GM23338 (cell line): ENCODE measurements around the gene CPAMD8. TPM values are rescaled to one million over a fixed set of nuclear protein-coding genes. Genes with fewer than 3 reads are reported as not detected.

ENCODE experiments used
- ATAC-seq: fragments of 200-7000 bp; cut with Tn5 transposase; 3 replicates; pipeline ENCODE4 v1.9.1; 2020
- DNase-seq: peaks from one replicate; pipeline ENCODE4 v3.0.0-alpha.2; 2015; ENCODE audit warnings: low spot score
- H2AFZ ChIP-seq: fragments of 200-600 bp; sonication (generic); 2 replicates; pipeline ENCODE4 v1.8.0; 2016; ENCODE audit warnings: antibody characterized with exemption, mild to moderate bottlenecking, moderate library complexity
- H3F3A ChIP-seq: fragments of 200-600 bp; sonication (generic); replicated peaks from 2 replicates; pipeline ENCODE4 v1.8.0; 2017; ENCODE audit warnings: antibody characterized with exemption, mixed run types, low read depth
- H3K27ac ChIP-seq: fragments of 200-600 bp; sonication (generic); 2 replicates; pipeline ENCODE4 v1.6.1; 2016; ENCODE audit warnings: low read depth
- H3K27me3 ChIP-seq: fragments of 200-600 bp; sonication (generic); 2 replicates; pipeline ENCODE4 v1.8.0; 2016; ENCODE audit warnings: mild to moderate bottlenecking, mixed run types, moderate library complexity; ENCODE audit not compliant: insufficient read depth
- H3K36me3 ChIP-seq: fragments of 200-600 bp; sonication (generic); 2 replicates; pipeline ENCODE4 v1.8.0; 2016; ENCODE audit warnings: mild to moderate bottlenecking; ENCODE audit not compliant: insufficient read depth
- H3K4me1 ChIP-seq: fragments of 200-600 bp; sonication (generic); 2 replicates; pipeline ENCODE4 v1.8.0; 2016; ENCODE audit warnings: mild to moderate bottlenecking, moderate library complexity; ENCODE audit not compliant: insufficient read depth
- H3K4me2 ChIP-seq: fragments of 200-600 bp; sonication (generic); 2 replicates; pipeline ENCODE4 v1.7.1; 2017; ENCODE audit warnings: mixed run types
- H3K4me3 ChIP-seq: fragments of 200-600 bp; sonication (generic); 2 replicates; pipeline ENCODE4 v1.6.1; 2016; ENCODE audit warnings: mixed run types
- H3K79me2 ChIP-seq: fragments of 200-600 bp; sonication (generic); replicated peaks from 2 replicates; pipeline ENCODE4 v1.8.0; 2017; ENCODE audit warnings: mild to moderate bottlenecking; ENCODE audit not compliant: insufficient read depth
- H3K9me2 ChIP-seq: fragments of 200-600 bp; sonication (generic); 2 replicates; pipeline ENCODE4 v1.8.0; 2017; ENCODE audit not compliant: insufficient read depth
- H4K20me1 ChIP-seq: fragments of 200-600 bp; sonication (generic); replicated peaks from 2 replicates; pipeline ENCODE4 v1.8.0; 2017; ENCODE audit warnings: mild to moderate bottlenecking; ENCODE audit not compliant: insufficient read depth
- H3K27ac Mint-ChIP-seq: 2 replicates; pipeline ENCODE4 v1.8.0; 2020; ENCODE audit warnings: inconsistent platforms, mild to moderate bottlenecking, moderate library complexity, mixed read lengths
- H3K27me3 Mint-ChIP-seq: 3 replicates; pipeline ENCODE4 v1.8.0; 2022; ENCODE audit warnings: low read depth, mild to moderate bottlenecking, moderate library complexity, mixed read lengths, inconsistent platforms; ENCODE audit not compliant: insufficient read depth, poor library complexity
- H3K36me3 Mint-ChIP-seq: 3 replicates; pipeline ENCODE4 v1.8.0; 2021; ENCODE audit warnings: low read depth, mild to moderate bottlenecking, inconsistent platforms, moderate library complexity, mixed read lengths
- H3K4me1 Mint-ChIP-seq: 3 replicates; pipeline ENCODE4 v1.8.0; 2020; ENCODE audit warnings: mild to moderate bottlenecking, inconsistent platforms, mixed read lengths
- H3K4me3 Mint-ChIP-seq: 3 replicates; pipeline ENCODE4 v1.8.0; 2021; ENCODE audit warnings: moderate library complexity, mild to moderate bottlenecking, inconsistent platforms, mixed read lengths
- H3K9me3 Mint-ChIP-seq: 3 replicates; pipeline ENCODE4 v1.8.0; 2020; ENCODE audit warnings: moderate library complexity, mild to moderate bottlenecking, inconsistent platforms, mixed read lengths
- CREB1 ChIP-seq: fragments of 250-450 bp; sonication (Bioruptor Pico); IDR thresholded peaks from 2 replicates; pipeline ENCODE4 v1.5.0; 2020; ENCODE audit warnings: low read depth, mild to moderate bottlenecking, moderate library complexity
- ETS1 ChIP-seq: IDR thresholded peaks from 2 replicates; pipeline ENCODE4 v1.6.1; 2016; ENCODE audit warnings: antibody characterized with exemption
- EZH2 ChIP-seq: fragments of 200-600 bp; sonication (generic); IDR thresholded peaks from one replicate; pipeline ENCODE4 v1.8.0; 2017; ENCODE audit warnings: antibody characterized with exemption, mild to moderate bottlenecking, low read depth; ENCODE audit not compliant: unreplicated experiment
- EZH2phosphoT487 ChIP-seq: fragments of 200-600 bp; sonication (generic); IDR thresholded peaks from one replicate; pipeline ENCODE4 v1.8.1; 2018; ENCODE audit warnings: antibody characterized with exemption; ENCODE audit not compliant: unreplicated experiment
- JUNB ChIP-seq: IDR thresholded peaks from one replicate; pipeline ENCODE4 v1.6.1; 2016; ENCODE audit warnings: antibody characterized with exemption; ENCODE audit not compliant: unreplicated experiment
- NANOG ChIP-seq: IDR thresholded peaks from 2 replicates; pipeline ENCODE4 v1.6.1; 2016; ENCODE audit warnings: antibody characterized with exemption, borderline replicate concordance
- POLR2AphosphoS5 ChIP-seq: IDR thresholded peaks from 2 replicates; pipeline ENCODE4 v1.6.1; 2016; ENCODE audit warnings: antibody characterized with exemption, low read depth
- STAT1 ChIP-seq: IDR thresholded peaks from one replicate; pipeline ENCODE4 v1.6.1; 2016; ENCODE audit warnings: antibody characterized with exemption; ENCODE audit not compliant: unreplicated experiment
- ZNF114 ChIP-seq: fragments of 250-450 bp; sonication (Bioruptor Pico); IDR thresholded peaks from 2 replicates; pipeline ENCODE4 v1.5.0; 2020; ENCODE audit warnings: mild to moderate bottlenecking, moderate library complexity
- ZNF331 ChIP-seq: fragments of 250-450 bp; sonication (Bioruptor Pico); IDR thresholded peaks from 2 replicates; pipeline ENCODE4 v1.5.0; 2020; ENCODE audit warnings: low read depth, mild to moderate bottlenecking, moderate library complexity
- polyA plus RNA-seq: library from polyadenylated mRNA; unstranded; fragments of >200 nt; fragmentation: Nextera tagmentation; extraction: Ambion mirVana; gene quantifications from 2 replicates; pipeline ENCODE4 v1.2.1, GENCODE V29; 2016
- total RNA-seq: library from RNA; depleted of rRNA; stranded (reverse); fragments of >200 nt; shearing (Covaris generic); gene quantifications from 2 replicates; pipeline ENCODE4 v1.2.3, GENCODE V29; 2014
- TF ChIP-seq, protein P1 (sequence below), 2 experiments: fragments of 200-600 bp in 1 of 2; sonication (generic) in 1 of 2; conservative IDR thresholded peaks; 2 replicates each; pipeline versions ENCODE4 v1.5.1 to v1.6.1; 2016 to 2017; ENCODE audit warnings: antibody characterized with exemption in 2 of 2, low read depth in 2 of 2, mild to moderate bottlenecking in 2 of 2, moderate library complexity in 1 of 2
- TF ChIP-seq, protein P2 (sequence below): fragments of 250-450 bp; sonication (Bioruptor Pico); IDR thresholded peaks from 2 replicates; pipeline ENCODE4 v1.5.0; 2020; ENCODE audit warnings: mild to moderate bottlenecking, moderate library complexity
- TF ChIP-seq, protein P3 (sequence below): IDR thresholded peaks from one replicate; pipeline ENCODE4 v1.6.1; 2018; ENCODE audit warnings: antibody characterized with exemption; ENCODE audit not compliant: unreplicated experiment

CPAMD8 gene
- total and polyA plus RNA-seq, 2 experiments from 2014 or later = 4.4 to 11.8 TPM

GRCh38 chr19:16894080-16894479 is 132.5 kb downstream of the CPAMD8 start:
- H3K27me3 Mint-ChIP-seq = peaks cover 22% of the 10 kb centered on the region
- DNase-seq (no peak), ATAC-seq (no peak)
- H3K36me3 Mint-ChIP-seq = no peaks in the 10 kb centered on the region
- no peaks in the 10 kb centered on the region for H3K36me3 ChIP-seq
- no peak overlapping the region for H3K4me3 Mint-ChIP-seq
- H3K27me3 ChIP-seq = peaks cover 16% of the 10 kb centered on the region
- H3K4me2 ChIP-seq = no peak overlapping the region
- H3K27ac ChIP-seq = no peak overlapping the region
- H4K20me1 ChIP-seq = no peaks in the 10 kb centered on the region
- H2AFZ ChIP-seq = no peak overlapping the region
- H3K4me3 ChIP-seq = no peak overlapping the region
- no peaks in the 10 kb centered on the region for H3K79me2 ChIP-seq
- no peaks in the 10 kb centered on the region for H3K9me2 ChIP-seq
- no peaks in the 10 kb centered on the region for H3F3A ChIP-seq
- no peaks in the 10 kb centered on the region for H3K9me3 Mint-ChIP-seq
- H3K4me1 ChIP-seq = peaks cover 3% of the 10 kb centered on the region; the same call in 1 of the 2 replicates
- H3K27ac Mint-ChIP-seq = no peak overlapping the region
- TF ChIP-seq, protein P1, sequence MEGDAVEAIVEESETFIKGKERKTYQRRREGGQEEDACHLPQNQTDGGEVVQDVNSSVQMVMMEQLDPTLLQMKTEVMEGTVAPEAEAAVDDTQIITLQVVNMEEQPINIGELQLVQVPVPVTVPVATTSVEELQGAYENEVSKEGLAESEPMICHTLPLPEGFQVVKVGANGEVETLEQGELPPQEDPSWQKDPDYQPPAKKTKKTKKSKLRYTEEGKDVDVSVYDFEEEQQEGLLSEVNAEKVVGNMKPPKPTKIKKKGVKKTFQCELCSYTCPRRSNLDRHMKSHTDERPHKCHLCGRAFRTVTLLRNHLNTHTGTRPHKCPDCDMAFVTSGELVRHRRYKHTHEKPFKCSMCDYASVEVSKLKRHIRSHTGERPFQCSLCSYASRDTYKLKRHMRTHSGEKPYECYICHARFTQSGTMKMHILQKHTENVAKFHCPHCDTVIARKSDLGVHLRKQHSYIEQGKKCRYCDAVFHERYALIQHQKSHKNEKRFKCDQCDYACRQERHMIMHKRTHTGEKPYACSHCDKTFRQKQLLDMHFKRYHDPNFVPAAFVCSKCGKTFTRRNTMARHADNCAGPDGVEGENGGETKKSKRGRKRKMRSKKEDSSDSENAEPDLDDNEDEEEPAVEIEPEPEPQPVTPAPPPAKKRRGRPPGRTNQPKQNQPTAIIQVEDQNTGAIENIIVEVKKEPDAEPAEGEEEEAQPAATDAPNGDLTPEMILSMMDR (conservative IDR thresholded peaks at IDR 0.05; ENCODE audit: low read depth in 2 of 2) = no peak
- TF ChIP-seq EZH2 = no peak
- TF ChIP-seq CREB1 (CRISPR knock-in tag) = no peak
- no peak for TF ChIP-seq EZH2phosphoT487
- TF ChIP-seq, protein P2, sequence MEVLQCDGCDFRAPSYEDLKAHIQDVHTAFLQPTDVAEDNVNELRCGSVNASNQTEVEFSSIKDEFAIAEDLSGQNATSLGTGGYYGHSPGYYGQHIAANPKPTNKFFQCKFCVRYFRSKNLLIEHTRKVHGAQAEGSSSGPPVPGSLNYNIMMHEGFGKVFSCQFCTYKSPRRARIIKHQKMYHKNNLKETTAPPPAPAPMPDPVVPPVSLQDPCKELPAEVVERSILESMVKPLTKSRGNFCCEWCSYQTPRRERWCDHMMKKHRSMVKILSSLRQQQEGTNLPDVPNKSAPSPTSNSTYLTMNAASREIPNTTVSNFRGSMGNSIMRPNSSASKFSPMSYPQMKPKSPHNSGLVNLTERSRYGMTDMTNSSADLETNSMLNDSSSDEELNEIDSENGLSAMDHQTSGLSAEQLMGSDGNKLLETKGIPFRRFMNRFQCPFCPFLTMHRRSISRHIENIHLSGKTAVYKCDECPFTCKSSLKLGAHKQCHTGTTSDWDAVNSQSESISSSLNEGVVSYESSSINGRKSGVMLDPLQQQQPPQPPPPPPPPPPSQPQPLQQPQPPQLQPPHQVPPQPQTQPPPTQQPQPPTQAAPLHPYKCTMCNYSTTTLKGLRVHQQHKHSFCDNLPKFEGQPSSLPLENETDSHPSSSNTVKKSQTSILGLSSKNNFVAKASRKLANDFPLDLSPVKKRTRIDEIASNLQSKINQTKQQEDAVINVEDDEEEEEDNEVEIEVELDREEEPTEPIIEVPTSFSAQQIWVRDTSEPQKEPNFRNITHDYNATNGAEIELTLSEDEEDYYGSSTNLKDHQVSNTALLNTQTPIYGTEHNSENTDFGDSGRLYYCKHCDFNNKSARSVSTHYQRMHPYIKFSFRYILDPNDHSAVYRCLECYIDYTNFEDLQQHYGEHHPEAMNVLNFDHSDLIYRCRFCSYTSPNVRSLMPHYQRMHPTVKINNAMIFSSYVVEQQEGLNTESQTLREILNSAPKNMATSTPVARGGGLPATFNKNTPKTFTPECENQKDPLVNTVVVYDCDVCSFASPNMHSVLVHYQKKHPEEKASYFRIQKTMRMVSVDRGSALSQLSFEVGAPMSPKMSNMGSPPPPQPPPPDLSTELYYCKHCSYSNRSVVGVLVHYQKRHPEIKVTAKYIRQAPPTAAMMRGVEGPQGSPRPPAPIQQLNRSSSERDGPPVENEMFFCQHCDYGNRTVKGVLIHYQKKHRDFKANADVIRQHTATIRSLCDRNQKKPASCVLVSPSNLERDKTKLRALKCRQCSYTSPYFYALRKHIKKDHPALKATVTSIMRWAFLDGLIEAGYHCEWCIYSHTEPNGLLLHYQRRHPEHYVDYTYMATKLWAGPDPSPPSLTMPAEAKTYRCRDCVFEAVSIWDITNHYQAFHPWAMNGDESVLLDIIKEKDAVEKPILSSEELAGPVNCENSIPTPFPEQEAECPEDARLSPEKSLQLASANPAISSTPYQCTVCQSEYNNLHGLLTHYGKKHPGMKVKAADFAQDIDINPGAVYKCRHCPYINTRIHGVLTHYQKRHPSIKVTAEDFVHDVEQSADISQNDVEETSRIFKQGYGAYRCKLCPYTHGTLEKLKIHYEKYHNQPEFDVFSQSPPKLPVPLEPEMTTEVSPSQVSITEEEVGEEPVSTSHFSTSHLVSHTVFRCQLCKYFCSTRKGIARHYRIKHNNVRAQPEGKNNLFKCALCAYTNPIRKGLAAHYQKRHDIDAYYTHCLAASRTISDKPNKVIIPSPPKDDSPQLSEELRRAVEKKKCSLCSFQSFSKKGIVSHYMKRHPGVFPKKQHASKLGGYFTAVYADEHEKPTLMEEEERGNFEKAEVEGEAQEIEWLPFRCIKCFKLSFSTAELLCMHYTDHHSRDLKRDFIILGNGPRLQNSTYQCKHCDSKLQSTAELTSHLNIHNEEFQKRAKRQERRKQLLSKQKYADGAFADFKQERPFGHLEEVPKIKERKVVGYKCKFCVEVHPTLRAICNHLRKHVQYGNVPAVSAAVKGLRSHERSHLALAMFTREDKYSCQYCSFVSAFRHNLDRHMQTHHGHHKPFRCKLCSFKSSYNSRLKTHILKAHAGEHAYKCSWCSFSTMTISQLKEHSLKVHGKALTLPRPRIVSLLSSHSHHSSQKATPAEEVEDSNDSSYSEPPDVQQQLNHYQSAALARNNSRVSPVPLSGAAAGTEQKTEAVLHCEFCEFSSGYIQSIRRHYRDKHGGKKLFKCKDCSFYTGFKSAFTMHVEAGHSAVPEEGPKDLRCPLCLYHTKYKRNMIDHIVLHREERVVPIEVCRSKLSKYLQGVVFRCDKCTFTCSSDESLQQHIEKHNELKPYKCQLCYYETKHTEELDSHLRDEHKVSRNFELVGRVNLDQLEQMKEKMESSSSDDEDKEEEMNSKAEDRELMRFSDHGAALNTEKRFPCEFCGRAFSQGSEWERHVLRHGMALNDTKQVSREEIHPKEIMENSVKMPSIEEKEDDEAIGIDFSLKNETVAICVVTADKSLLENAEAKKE = no peak
- TF ChIP-seq STAT1 = no peak
- TF ChIP-seq POLR2AphosphoS5 = no peak
- no peak for TF ChIP-seq ETS1
- no peak for TF ChIP-seq ZNF114 (CRISPR knock-in tag)
- TF ChIP-seq ZNF331 = no peak
- no peak for TF ChIP-seq JUNB
- TF ChIP-seq NANOG = no peak
- TF ChIP-seq, protein P3, sequence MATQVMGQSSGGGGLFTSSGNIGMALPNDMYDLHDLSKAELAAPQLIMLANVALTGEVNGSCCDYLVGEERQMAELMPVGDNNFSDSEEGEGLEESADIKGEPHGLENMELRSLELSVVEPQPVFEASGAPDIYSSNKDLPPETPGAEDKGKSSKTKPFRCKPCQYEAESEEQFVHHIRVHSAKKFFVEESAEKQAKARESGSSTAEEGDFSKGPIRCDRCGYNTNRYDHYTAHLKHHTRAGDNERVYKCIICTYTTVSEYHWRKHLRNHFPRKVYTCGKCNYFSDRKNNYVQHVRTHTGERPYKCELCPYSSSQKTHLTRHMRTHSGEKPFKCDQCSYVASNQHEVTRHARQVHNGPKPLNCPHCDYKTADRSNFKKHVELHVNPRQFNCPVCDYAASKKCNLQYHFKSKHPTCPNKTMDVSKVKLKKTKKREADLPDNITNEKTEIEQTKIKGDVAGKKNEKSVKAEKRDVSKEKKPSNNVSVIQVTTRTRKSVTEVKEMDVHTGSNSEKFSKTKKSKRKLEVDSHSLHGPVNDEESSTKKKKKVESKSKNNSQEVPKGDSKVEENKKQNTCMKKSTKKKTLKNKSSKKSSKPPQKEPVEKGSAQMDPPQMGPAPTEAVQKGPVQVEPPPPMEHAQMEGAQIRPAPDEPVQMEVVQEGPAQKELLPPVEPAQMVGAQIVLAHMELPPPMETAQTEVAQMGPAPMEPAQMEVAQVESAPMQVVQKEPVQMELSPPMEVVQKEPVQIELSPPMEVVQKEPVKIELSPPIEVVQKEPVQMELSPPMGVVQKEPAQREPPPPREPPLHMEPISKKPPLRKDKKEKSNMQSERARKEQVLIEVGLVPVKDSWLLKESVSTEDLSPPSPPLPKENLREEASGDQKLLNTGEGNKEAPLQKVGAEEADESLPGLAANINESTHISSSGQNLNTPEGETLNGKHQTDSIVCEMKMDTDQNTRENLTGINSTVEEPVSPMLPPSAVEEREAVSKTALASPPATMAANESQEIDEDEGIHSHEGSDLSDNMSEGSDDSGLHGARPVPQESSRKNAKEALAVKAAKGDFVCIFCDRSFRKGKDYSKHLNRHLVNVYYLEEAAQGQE = no peak
- H3K4me1 Mint-ChIP-seq = peaks cover 7% of the 10 kb centered on the region; the same call in 2 of the 3 replicates
